ENCODE results near the gene RILPL1.
"Not testable (repeated sequence)": the region's sequence is repeated elsewhere in the genome, so short reads cannot be mapped to it uniquely, and the experiment has no call there.

The RILPL1 gene

GRCh38 chr12:123506059-123506842, 27.3 kb downstream of the RILPL1 start:
- intact Hi-C loops (cut with DNase I): no loop called here
- DNase-seq: no peak

GRCh38 chr12:123502163-123502704, 31.3 kb downstream of the RILPL1 start:
- intact Hi-C loops (cut with DNase I): no loop called here
- DNase-seq: peak in 25 of 42 donors; percentile 23 to 74 (median 50)

DNA sequence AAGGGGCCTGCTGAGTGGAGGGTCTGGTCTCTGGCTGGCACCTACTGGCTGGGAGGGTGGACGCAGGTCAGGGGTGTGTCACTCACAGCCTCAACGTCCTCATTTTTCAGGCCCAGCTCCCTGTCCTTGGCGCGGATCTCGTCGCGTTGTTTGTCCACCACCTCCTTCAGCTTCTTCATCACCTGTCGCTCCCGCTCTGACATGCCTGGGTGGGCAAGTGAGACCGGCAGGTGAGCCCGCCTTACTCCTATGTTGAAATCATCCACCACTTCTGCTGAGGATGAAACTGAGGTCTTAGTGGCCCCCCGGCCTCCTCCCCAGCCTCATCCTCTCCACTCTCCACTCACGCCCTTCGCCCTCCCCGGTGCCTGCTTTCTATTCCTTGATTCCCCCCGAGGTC, 34.2 kb downstream of the RILPL1 start:
- intact Hi-C loops (cut with DNase I): no loop called here
- no peak for DNase-seq

DNA sequence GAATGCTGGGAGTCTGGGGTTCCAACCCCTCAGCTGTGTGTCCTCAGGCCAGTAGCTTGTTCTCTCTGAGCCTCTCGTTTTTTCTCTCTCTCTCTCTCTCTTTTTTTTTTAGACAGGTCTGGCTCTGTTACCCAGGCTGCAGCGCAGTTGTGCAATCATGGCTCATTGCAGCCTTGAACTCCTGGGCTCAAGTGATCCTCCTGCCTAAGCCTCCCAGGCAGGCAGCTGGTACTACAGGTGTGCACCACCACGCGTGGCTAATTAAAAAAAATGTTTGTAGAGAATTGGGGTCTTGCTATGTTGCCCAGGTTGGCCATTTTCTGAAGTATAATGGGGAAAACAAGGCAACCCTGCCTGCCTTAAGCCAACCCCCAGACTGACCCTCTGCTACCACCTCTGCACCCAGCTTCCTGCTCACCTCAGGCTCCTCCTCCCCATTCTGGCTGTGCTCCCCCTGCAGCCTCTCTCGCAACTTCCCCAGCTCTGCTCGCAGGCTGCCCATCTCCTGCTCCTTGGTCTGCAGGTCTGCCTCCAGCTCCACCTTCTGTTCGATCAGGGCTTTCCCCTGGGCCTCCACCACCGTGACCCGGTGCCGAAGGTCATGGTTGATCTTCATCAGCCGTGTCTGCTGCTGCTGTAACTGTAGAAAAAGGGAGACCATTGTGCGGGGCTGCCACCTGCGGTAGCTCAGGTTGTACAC, 35.2 kb downstream of the RILPL1 start:
- no peak for DNase-seq
- intact Hi-C loops (cut with DNase I): no loop called here

GRCh38 chr12:123497065-123497464, 36.5 kb downstream of the RILPL1 start:
- intact Hi-C loops (cut with DNase I): no loop called here
- DNase-seq: no peak

DNA sequence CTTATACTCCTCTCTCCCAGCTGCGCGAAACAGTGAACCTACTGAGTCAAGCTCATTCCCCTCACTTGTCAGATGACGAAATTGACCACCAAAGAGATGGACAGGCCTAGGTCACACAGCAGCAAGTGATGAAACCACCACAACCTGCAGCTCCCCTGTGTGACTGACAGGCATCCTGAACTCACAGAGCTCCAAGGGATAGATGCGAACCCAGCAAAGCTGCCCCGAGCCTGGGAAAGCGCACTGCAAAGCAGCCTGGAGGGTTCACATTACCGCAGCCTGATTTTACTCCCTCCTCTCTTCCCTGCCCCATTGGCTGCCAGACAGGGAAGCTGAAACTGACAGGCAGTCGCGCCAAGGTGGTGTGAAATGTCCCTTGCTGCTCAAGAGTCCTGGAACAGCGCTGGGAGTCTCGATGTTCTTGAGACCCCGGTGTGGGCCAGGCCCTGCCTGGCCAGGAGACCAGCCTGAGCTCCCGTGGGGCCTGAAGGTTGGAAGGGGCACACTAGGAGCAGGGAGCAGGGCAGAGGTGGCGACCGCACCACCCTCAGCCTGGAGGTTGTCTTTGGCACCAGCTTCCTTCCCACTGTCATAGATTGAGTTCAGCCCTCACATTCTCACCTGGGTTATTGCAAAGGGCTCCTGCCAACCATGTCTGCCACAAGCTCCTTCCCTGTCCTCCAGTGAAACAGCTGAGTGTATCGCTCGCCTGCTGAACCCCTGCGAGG, 39.2 kb downstream of the RILPL1 start:
- no peak for DNase-seq
- intact Hi-C loops (cut with DNase I): no loop called here

GRCh38 chr12:123492339-123493039, 41.0 kb downstream of the RILPL1 start:
- intact Hi-C loops (cut with DNase I): not testable (repeated sequence)
- peak in 1 of 42 donors; percentile 28 for DNase-seq

DNA sequence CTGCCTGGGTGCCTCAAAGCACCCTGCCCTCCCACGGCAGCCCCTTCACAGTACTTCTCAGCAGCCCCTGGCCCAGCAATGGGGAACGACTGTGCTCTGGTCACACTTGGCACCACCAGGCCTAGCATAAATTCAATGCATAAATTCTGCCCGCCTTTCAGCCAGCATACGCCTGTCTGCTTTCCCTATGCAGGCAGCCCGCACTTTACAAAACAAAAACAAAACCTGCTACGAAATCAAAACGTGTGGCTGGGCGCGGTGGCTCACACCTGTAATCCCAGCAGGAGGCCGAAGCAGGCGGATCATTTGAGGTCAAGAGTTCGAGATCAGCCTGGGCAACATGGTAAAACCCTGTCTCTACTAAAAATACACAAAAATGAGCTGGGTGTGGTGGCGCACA, 42.0 kb downstream of the RILPL1 start:
- no peak for DNase-seq
- intact Hi-C loops (cut with DNase I): no loop called here

DNA sequence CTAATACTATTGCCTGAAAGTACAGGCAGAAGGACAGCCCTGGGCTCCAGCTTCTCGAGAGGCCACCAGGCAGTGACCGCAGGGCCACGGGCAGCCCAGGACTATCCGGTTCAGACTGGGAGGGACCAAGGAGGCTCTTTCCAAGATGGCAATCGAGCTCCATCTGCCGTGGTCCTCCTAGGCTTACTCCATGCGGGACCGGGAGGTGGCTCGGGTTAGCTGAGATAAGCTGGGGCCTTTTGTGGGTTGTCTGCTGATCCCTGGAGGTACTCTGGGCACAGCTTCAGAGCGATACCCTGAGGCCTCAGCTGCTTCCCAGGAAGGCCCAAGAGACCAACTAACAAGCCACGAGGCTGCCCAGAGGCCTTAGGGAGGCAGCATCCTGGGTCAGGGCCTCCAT, 42.5 kb downstream of the RILPL1 start:
- no peak for DNase-seq
- intact Hi-C loops (cut with DNase I): no loop called here

DNA sequence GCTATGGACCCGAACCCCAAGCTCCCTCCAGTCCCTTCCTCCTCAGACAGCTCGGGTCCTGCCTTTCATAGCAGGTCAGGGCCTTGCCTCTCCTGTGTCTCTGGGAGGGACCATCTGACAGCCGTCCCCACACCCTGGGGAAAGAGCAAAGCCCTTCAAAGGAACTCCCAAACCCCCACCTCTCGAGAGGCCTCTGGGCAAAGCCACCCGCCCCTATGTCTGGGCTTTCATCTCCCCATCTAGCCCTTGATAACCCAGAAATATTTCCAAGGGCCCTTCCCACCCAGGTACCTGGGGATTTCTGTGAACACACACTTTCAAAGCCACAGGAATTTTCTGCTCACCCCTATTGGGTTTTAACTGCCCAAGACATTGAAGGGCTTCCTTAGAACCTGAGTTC, 43.4 kb downstream of the RILPL1 start:
- no peak for DNase-seq

GRCh38 chr12:123489580-123489979, 43.9 kb downstream of the RILPL1 start:
- no peak for DNase-seq
- intact Hi-C loops (cut with DNase I): no loop called here

More for the DNA sequence above, 43.4 kb downstream of the RILPL1 start:
- intact Hi-C loops (cut with DNase I): no loop called here

- intact Hi-C loops (cut with DNase I): no loop called here
- DNase-seq: no peak
These were observed 44.8 kb downstream of the RILPL1 start for GRCh38 chr12:123488539-123489230.

GRCh38 chr12:123487428-123487827, 46.1 kb downstream of the RILPL1 start:
- no peak for DNase-seq
- intact Hi-C loops (cut with DNase I): no loop called here

GRCh38 chr12:123485756-123486155, 47.8 kb downstream of the RILPL1 start:
- intact Hi-C loops (cut with DNase I): no loop called here
- peak in 41 of 42 donors; percentile 50 to 94 (median 78) for DNase-seq

DNA sequence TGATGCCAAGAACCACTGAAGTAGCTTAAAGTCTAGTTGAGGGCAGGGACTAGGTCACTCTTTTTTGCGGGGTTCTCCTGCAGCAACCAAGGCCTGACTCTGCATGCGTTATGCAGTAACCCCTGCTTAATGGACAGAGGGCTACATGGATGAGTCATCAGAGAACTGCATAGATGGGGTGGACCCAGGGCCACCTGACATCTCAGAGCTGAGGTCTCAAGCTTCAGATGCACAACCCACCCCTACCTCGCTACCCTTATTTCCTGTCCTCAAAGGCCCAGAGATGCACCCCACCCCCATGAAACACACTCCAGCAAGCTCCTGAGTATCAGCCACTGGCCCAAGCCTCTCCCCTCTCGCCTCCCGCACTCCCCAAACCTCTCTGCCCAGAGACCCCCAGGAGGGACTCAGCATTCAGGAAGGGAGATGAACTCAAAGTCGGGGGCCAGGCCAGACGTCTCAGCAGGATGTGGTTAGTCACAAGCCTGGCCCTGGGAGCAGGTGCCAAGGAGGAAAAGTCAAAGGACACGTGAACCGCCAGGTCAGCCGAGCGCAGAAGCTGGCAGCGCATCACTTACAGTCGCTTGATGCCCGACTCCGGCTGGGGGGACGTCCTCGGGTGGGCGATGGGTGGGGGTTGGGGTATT, 49.8 kb downstream of the RILPL1 start:
- intact Hi-C loops (cut with DNase I): no loop called here
- no peak for DNase-seq

DNA sequence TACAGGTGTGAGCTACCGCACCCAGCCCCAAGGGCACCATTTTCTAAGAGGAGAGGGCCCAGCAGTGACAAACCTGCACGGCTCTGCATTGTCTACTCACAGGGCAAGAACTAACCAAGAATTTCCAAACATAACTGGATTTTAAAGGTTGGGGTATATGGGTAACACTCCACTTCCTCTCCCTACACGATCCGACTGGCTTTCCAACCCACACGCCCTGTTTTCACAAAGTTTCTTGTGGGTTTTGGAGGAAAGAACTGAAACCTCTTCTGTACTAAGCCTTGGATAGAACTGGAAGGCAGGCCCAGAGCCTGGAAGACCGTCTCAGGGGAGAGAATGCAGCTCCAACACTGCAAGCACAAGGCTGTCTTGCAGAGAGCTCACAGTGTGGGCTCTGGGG, 50.6 kb downstream of the RILPL1 start:
- intact Hi-C loops (cut with DNase I): no loop called here
- DNase-seq: no peak

DNA sequence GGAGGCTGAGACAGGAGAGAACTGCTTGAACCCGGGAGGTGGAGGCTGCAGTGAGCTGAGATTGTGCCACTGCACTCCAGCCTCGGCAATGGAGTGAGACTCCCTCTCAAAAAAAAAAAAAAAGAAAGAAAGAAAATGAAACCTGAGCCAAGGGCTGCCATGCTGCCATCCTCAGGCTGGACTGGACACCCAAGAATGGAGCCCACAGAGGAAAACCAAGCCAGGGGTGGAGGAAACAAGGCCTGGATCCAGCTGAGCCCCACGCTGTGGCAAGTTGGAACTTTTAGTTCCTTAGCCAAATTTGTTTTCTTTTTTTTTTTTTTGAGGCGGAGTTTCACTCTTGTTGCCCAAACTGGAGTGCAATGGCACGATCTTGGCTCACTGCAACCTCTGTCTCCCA, 52.3 kb downstream of the RILPL1 start:
- intact Hi-C loops (cut with DNase I); DNase-seq: not testable (repeated sequence)

Data from head of caudate nucleus (tissue), 42 donors.